Measurements from ENCODE around the gene REC114.

Gene REC114

GRCh38 chr15:73604477-73604876, 161.5 kb downstream of the REC114 start:
- no peak for DNase-seq (ENCODE audit: low read depth in 3 of 3)

DNA sequence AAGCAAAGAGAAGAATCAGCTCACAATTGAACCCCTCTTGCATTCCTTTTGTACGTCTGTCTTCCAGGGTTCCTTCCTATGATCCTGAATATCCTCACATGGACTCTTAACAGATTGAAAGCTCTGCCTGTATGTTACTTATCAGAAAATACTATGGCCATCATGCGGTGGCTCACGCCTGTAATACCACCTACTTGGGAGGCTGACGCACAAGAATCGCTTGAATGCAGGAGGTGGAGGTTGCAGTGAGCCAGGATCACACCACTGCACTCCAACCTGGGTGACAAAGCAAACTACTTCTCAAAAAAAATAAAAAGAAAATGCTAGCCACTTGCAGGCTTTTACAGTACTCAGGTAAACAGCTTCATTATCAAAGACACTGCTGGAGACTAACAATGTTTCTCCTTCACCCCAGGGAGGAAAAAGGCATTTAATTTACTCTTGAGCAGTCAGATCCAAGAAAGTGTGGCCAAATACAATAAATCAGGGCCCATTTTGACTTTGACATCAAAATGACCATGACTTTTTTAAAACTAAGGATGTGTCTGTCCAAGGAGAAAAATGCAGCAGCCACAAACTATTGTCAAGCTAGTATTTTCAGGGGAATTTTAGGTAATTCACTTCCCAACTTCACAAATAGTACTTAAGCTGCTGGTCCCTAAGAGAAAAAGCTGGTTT, 162.9 kb downstream of the REC114 start:
- DNase-seq (ENCODE audit: low read depth in 3 of 3), result no peak

DNA sequence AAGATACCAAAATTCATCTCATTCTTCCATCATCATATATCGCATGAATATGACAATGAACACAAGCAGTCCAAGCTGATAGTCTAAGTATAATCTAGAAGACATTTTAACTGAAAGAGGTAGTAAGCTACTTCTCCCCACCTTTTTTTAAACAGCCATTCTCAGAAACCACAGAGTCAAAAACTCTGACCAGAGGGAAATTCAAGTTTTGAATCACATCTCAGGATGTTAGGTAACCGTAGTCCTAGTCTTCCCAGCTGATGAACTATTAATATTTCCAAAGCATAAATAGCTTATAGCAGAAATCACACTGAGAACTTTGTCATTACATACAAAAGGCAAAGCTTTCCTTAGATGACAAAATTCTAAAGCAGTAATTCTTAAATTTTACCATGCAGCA, 164.4 kb downstream of the REC114 start:
- no peak for DNase-seq (ENCODE audit: low read depth in 3 of 3)

DNA sequence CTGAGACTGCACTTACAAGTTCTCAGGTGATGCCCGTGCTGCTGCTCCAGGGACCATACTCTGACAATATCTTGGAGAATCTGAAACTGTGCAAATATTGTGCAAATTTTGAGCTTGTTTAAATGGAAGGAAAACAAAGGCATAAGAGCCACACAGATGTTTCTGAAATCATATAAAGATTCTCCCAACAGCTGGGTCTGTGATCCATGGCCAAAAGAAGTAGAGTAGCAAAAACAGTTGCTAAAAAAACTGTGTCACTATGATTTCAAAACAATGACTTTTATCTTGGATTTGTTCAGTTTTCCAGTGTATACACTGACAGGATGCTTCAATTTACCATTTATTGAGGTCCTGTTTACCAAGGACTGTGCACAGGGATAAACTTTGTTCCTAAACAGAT, 164.9 kb downstream of the REC114 start:
- no peak for DNase-seq (ENCODE audit: low read depth in 3 of 3)

GRCh38 chr15:73608475-73608874, 165.5 kb downstream of the REC114 start:
- no peak for DNase-seq (ENCODE audit: low read depth in 3 of 3)

GRCh38 chr15:73608941-73609340, 166.0 kb downstream of the REC114 start:
- DNase-seq (ENCODE audit: low read depth in 3 of 3), result no peak

All from stimulated activated CD4-positive, alpha-beta T cell treated with anti-CD3 and anti-CD28 coated beads, TNF-alpha, amount 100 ng/mL, for 24 hours (primary cell).